ENCODE data around the gene TUBA1A. TPM values are rescaled to one million over a fixed set of nuclear protein-coding genes. Genes with fewer than 3 reads are reported as not detected.

Gene TUBA1A
- total RNA-seq, 6 donors from 2014 or later: 54.2 to 191 (median 122) TPM

DNA sequence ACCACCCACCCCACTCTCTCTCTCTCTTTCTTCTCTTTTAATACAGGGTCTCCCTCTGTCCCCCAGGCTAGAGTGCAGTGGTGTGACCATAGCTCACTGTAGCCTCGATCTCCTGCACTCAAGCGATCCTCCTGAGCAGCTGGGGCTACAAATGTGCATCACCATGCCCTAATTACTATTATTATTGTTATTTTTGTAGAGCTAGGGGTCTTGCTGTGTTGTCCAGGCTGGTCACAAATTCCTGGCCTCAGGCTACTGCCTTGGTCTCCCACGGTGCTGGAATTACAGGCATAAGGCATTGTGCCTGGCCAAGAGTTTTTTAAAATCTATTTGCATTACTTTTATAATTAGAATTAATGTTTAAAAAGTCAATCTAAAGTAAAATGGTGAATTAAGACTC is 34.7 kb downstream of the TUBA1A start:
- no peak for TF ChIP-seq POLR2A (IDR thresholded peaks at IDR 0.05)
- no peak for TF ChIP-seq EP300 (IDR thresholded peaks at IDR 0.05)
- TF ChIP-seq POLR2AphosphoS5 (IDR thresholded peaks at IDR 0.05): no peak
- TF ChIP-seq, protein P1, sequence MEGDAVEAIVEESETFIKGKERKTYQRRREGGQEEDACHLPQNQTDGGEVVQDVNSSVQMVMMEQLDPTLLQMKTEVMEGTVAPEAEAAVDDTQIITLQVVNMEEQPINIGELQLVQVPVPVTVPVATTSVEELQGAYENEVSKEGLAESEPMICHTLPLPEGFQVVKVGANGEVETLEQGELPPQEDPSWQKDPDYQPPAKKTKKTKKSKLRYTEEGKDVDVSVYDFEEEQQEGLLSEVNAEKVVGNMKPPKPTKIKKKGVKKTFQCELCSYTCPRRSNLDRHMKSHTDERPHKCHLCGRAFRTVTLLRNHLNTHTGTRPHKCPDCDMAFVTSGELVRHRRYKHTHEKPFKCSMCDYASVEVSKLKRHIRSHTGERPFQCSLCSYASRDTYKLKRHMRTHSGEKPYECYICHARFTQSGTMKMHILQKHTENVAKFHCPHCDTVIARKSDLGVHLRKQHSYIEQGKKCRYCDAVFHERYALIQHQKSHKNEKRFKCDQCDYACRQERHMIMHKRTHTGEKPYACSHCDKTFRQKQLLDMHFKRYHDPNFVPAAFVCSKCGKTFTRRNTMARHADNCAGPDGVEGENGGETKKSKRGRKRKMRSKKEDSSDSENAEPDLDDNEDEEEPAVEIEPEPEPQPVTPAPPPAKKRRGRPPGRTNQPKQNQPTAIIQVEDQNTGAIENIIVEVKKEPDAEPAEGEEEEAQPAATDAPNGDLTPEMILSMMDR (IDR thresholded peaks at IDR 0.05): no peak
- H3K36me3 ChIP-seq: no peaks in the 10 kb centered on the region
- no peaks in the 10 kb centered on the region for H3K27me3 ChIP-seq
- no peaks in the 10 kb centered on the region for H3K9me3 ChIP-seq
- H3K4me3 ChIP-seq: no peak overlapping the region
- H3K4me1 ChIP-seq: no peaks in the 10 kb centered on the region
- H3K27ac ChIP-seq: no peak overlapping the region
- 63 to 91% methylated on average over 3 of the region's 3 CpGs for WGBS, 2 donors
- no peak for ATAC-seq (ENCODE audit: low FRiP score in 2 of 2)
- DNase-seq: no peak

DNA sequence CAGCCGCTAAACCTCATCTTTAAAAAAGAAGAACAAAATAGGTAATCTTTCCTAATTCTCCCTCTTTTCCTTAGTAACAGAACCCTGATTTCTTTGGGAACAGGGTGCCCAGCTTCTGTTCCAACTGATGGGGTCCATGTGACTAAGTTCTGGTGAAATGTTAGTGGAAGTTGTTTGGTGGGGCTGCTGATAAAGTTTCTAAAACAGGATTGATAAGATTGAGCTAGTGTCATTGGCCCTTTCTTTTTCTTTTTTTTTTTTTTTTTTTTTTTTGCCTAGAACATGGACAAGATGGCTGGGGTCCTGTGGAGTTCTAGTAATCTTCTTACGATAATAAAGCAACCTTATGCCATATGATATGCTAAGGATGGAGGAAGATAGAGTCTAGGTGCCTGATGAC is 41.5 kb downstream of the TUBA1A start:
- Histone ChIP-seq H3K27ac (no peak overlapping the region), H3K36me3 (no peaks in the 10 kb centered on the region), H3K4me3 (no peak overlapping the region), H3K4me1 (no peaks in the 10 kb centered on the region), H3K9me3 (no peaks in the 10 kb centered on the region), H3K27me3 (no peaks in the 10 kb centered on the region)
- 98 to 100% methylated on average over 2 of the region's 2 CpGs for WGBS, 2 donors
- ATAC-seq (ENCODE audit: low FRiP score in 2 of 2) (no peak), DNase-seq (no peak)
- TF ChIP-seq, protein P1 (IDR thresholded peaks at IDR 0.05): no peak
- no peak for TF ChIP-seq POLR2A (IDR thresholded peaks at IDR 0.05)
- TF ChIP-seq POLR2AphosphoS5 (IDR thresholded peaks at IDR 0.05): no peak
- TF ChIP-seq EP300 (IDR thresholded peaks at IDR 0.05): no peak

DNA sequence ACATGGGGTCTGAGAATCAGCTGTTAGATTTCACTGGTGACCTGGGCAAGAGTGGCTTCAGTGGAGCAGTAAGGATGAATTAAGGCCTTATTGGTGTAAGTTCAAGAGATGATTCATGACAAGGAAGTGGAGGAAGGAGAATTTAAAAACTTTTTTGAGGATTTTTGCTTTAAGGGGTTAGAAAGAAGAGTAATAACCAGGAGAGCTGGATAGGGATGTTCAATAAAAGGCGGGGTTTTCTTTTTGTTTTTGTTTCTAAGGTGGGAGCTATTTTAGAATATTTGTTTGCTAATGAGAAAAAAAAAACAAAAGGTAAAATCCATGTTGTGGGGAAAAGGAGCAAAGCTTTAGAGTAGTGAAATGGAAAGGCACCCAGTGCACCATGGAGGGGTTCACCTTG is 42.5 kb downstream of the TUBA1A start:
- no peak for ATAC-seq (ENCODE audit: low FRiP score in 2 of 2)
- 98 to 100% methylated on average over 1 of the region's 1 CpG for WGBS, 2 donors
- Histone ChIP-seq H3K27me3 (no peaks in the 10 kb centered on the region), H3K27ac (no peak overlapping the region), H3K4me3 (no peak overlapping the region), H3K36me3 (no peaks in the 10 kb centered on the region), H3K4me1 (no peaks in the 10 kb centered on the region), H3K9me3 (no peaks in the 10 kb centered on the region)
- no peak for TF ChIP-seq POLR2A (IDR thresholded peaks at IDR 0.05)
- TF ChIP-seq, protein P1 (IDR thresholded peaks at IDR 0.05): no peak
- TF ChIP-seq POLR2AphosphoS5 (IDR thresholded peaks at IDR 0.05): no peak
- DNase-seq: no peak

DNA sequence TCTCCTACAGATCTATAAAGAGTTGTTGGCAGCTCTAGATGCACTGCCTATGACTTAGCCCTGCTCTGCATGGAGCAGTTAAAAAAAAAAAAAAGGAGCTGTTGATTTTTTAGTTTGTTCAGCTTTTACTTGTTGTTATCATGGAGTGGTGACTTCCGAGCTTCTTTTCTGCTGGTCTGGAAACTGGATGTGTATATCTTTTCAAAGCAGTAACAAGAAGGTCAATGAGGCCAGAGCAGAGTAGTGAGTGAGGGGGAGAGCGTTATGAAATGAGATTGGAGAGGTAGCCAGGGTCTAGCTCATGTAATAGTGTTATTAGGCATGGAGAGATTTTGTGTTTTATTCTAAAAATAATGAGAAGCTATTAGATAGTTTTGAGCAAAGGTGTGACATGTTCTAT is 44.5 kb downstream of the TUBA1A start:
- no peak for ATAC-seq (ENCODE audit: low FRiP score in 2 of 2)
- DNase-seq: no peak
- no peaks in the 10 kb centered on the region for H3K36me3 ChIP-seq
- no peaks in the 10 kb centered on the region for H3K9me3 ChIP-seq
- H3K4me3 ChIP-seq: no peak overlapping the region
- no peaks in the 10 kb centered on the region for H3K27me3 ChIP-seq
- TF ChIP-seq, protein P1 (IDR thresholded peaks at IDR 0.05): no peak
- TF ChIP-seq EP300 (IDR thresholded peaks at IDR 0.05) (no peak), POLR2AphosphoS5 (IDR thresholded peaks at IDR 0.05) (no peak), POLR2A (IDR thresholded peaks at IDR 0.05) (no peak)
- no peaks in the 10 kb centered on the region for H3K4me1 ChIP-seq
- H3K27ac ChIP-seq: no peak overlapping the region
- 90 to 92% methylated on average over 2 of the region's 2 CpGs for WGBS, 2 donors

DNA sequence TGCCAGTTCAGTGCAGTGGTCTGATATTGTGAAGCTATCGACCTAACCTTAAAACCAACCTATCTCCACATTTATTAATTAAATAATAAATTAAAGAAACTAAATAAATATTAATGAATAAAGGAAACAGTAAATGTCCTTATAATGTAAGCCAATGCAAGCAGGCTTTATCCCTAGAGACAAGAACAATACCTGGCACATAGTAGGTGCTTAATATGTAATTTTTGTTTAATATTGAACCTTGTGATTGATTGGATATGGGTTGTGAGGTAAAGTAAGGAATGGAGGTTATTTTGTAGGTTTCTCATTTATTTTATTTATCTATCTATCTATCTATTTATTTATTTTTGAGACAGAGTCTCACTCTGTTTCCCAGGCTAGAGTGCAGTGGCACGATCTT is 49.9 kb downstream of the TUBA1A start:
- Histone ChIP-seq H3K27ac (no peak overlapping the region), H3K4me1 (no peaks in the 10 kb centered on the region), H3K36me3 (no peaks in the 10 kb centered on the region), H3K27me3 (no peaks in the 10 kb centered on the region), H3K9me3 (no peaks in the 10 kb centered on the region), H3K4me3 (no peak overlapping the region)
- TF ChIP-seq EP300 (IDR thresholded peaks at IDR 0.05) (no peak), POLR2AphosphoS5 (IDR thresholded peaks at IDR 0.05) (no peak), POLR2A (IDR thresholded peaks at IDR 0.05) (no peak)
- TF ChIP-seq, protein P1 (IDR thresholded peaks at IDR 0.05): no peak
- 90 to 95% methylated on average over 2 of the region's 2 CpGs for WGBS, 2 donors
- DNase-seq (no peak), ATAC-seq (ENCODE audit: low FRiP score in 2 of 2) (no peak)
